B cell (primary cell): Measurements from ENCODE around the gene ARHGAP23. TPM values are rescaled to one million over a fixed set of nuclear protein-coding genes. Genes with fewer than 3 reads are reported as not detected.

ENCODE experiments used
- ATAC-seq: fragments of 200-7000 bp; cut with Tn5 transposase; one replicate; pipeline ENCODE4 v1.10.0; 2021; ENCODE audit warnings: low read depth, mild to moderate bottlenecking, moderate number of reproducible peaks, moderate library complexity
- CTCF ChIA-PET: fragments of 350-600 bp; sonication (Branson Sonifier 250); formaldehyde crosslinking; loops from one replicate; lab custom pipeline; 2021; ENCODE audit warnings: antibody characterized with exemption, inconsistent platforms; lab: Charles Lee
- POLR2A ChIA-PET: fragments of 350-600 bp; sonication (Branson Sonifier 250); formaldehyde crosslinking; loops from one replicate; lab custom pipeline; 2021; ENCODE audit warnings: antibody characterized with exemption; lab: Charles Lee
- DNase-seq: peaks from one replicate; pipeline ENCODE4 v3.0.0; 2013
- H2AFZ ChIP-seq: 2 replicates; pipeline ENCODE4 v1.6.1; 2012; ENCODE audit warnings: mild to moderate bottlenecking, low read depth, low read length; ENCODE audit not compliant: insufficient read depth, poor library complexity, severe bottlenecking
- H3K27ac ChIP-seq, 2 donors: 1 replicate in 1 of 2; 2 replicates in 1 of 2; pipeline ENCODE4 v1.5.1; 2012 to 2013; ENCODE audit warnings: low read length in 2 of 2, mild to moderate bottlenecking in 2 of 2, moderate library complexity in 1 of 2
- H3K27me3 ChIP-seq, 4 experiments: fragments of 200-600 bp in 1 of 4; sonication (generic) in 1 of 4; replicated peaks in 1 of 4; 1 replicate in 2 of 4; 2 replicates in 2 of 4; pipeline versions ENCODE4 v1.6.1 to v1.7.0; 2013 to 2016; ENCODE audit warnings: low read length in 3 of 4, mild to moderate bottlenecking in 2 of 4, mixed read lengths in 1 of 4, moderate library complexity in 1 of 4; ENCODE audit not compliant: insufficient read depth in 4 of 4, control insufficient read depth in 3 of 4; ENCODE audit errors: control extremely low read depth in 1 of 4
- H3K36me3 ChIP-seq, 2 experiments: replicated peaks in 1 of 2; 1 replicate in 1 of 2; 2 replicates in 1 of 2; pipeline versions ENCODE4 v1.6.1 to v1.7.1; 2013; ENCODE audit warnings: low read length in 1 of 2; ENCODE audit not compliant: insufficient read depth in 2 of 2, control insufficient read depth in 1 of 2; ENCODE audit errors: control extremely low read depth in 1 of 2, extremely low read depth in 1 of 2
- H3K4me1 ChIP-seq, 2 donors: fragments of 200-600 bp in 1 of 2; sonication (generic) in 1 of 2; 1 replicate in 1 of 2; 2 replicates in 1 of 2; pipeline versions ENCODE4 v1.5.1 to v1.6.1; 2013 to 2017; ENCODE audit warnings: low read length in 2 of 2; ENCODE audit not compliant: control insufficient read depth in 2 of 2, insufficient read depth in 2 of 2
- H3K4me2 ChIP-seq: replicated peaks from 2 replicates; pipeline ENCODE3; 2012; ENCODE audit warnings: mild to moderate bottlenecking, low read depth, low read length; ENCODE audit not compliant: poor library complexity, severe bottlenecking
- H3K4me3 ChIP-seq, 5 experiments: fragments of 200-600 bp in 1 of 5; sonication (generic) in 1 of 5; 1 replicate in 3 of 5; 2 replicates in 2 of 5; pipeline versions ENCODE4 v1.5.1 to v1.7.0; 2011 to 2016; ENCODE audit warnings: low read length in 4 of 5, mild to moderate bottlenecking in 4 of 5, low read depth in 2 of 5, control low read depth in 1 of 5, moderate library complexity in 1 of 5; ENCODE audit not compliant: insufficient read depth in 1 of 5; ENCODE audit errors: control extremely low read depth in 1 of 5, extremely low read depth in 1 of 5
- H3K79me2 ChIP-seq: fragments of 200-600 bp; sonication (generic); one replicate; pipeline ENCODE4 v1.6.0; 2016; ENCODE audit warnings: low read length; ENCODE audit not compliant: control insufficient read depth, insufficient read depth
- H3K9ac ChIP-seq: fragments of 200-600 bp; sonication (generic); 2 replicates; pipeline ENCODE4 v1.6.1; 2017; ENCODE audit warnings: mild to moderate bottlenecking, low read length, moderate library complexity
- H3K9me3 ChIP-seq, 3 donors: one replicate each; pipeline versions ENCODE4 v1.6.1 to v1.7.1; 2013; ENCODE audit warnings: low read length in 2 of 3; ENCODE audit not compliant: control insufficient read depth in 2 of 3, insufficient read depth in 1 of 3; ENCODE audit errors: control extremely low read depth in 1 of 3
- H4K20me1 ChIP-seq: 2 replicates; pipeline ENCODE4 v1.6.0; 2012; ENCODE audit warnings: mild to moderate bottlenecking, low read length; ENCODE audit not compliant: insufficient read depth, control insufficient read depth, poor library complexity, severe bottlenecking
- H3K27ac Mint-ChIP-seq: one replicate; pipeline ENCODE4 v1.8.0; 2021; ENCODE audit warnings: mixed read lengths
- H3K27me3 Mint-ChIP-seq: one replicate; pipeline ENCODE4 v1.8.0; 2021; ENCODE audit warnings: mixed read lengths
- H3K4me1 Mint-ChIP-seq: one replicate; pipeline ENCODE4 v1.8.0; 2021; ENCODE audit warnings: mixed read lengths
- H3K4me3 Mint-ChIP-seq: one replicate; pipeline ENCODE4 v1.8.0; 2021; ENCODE audit warnings: mixed read lengths
- H3K9me3 Mint-ChIP-seq: one replicate; pipeline ENCODE4 v1.8.0; 2022; ENCODE audit warnings: mixed read lengths; ENCODE audit not compliant: insufficient read depth
- EZH2 ChIP-seq: IDR thresholded peaks from 2 replicates; pipeline ENCODE4 v1.6.1; 2012; ENCODE audit warnings: borderline replicate concordance, low read depth, mild to moderate bottlenecking, moderate library complexity, low read length; ENCODE audit not compliant: insufficient read depth, poor library complexity, severe bottlenecking
- WGBS: methylation state at CpG from one replicate; pipeline ENCODE4 v1.1.5; 2013; ENCODE audit warnings: missing lambda C conversion rate; ENCODE audit not compliant: insufficient coverage; 5-methylcytosine and 5-hydroxymethylcytosine counted together
- intact Hi-C: fragments of 100-400 bp; cut with micrococcal nuclease; formaldehyde crosslinking; loops from one replicate; pipeline ENCODE4 v1.10.0; 2022
- polyA plus RNA-seq: library from polyadenylated mRNA; depleted of rRNA; stranded (reverse); fragments of >200 nt; gene quantifications from 2 replicates; pipeline ENCODE4 v1.2.3, GENCODE V29; 2012
- total RNA-seq, 2 donors: library from RNA; stranded (reverse); fragments of 120-200 nt in 1 of 2; gene quantifications; 1 replicate in 1 of 2; 2 replicates in 1 of 2; pipeline versions ENCODE4 v1.2.3 to v1.2.4, GENCODE V29; 2013 to 2022
- TF ChIP-seq, protein P1 (sequence below): fragments of 200-600 bp; IDR thresholded peaks from one replicate; pipeline ENCODE4 v1.8.0; 2022; ENCODE audit warnings: antibody characterized with exemption, mild to moderate bottlenecking

ARHGAP23 gene
- total and polyA plus RNA-seq, 2 donors (not counting 1 experiment from before 2014, with no cell fraction given), result 0.07 to 0.12 TPM

DNA sequence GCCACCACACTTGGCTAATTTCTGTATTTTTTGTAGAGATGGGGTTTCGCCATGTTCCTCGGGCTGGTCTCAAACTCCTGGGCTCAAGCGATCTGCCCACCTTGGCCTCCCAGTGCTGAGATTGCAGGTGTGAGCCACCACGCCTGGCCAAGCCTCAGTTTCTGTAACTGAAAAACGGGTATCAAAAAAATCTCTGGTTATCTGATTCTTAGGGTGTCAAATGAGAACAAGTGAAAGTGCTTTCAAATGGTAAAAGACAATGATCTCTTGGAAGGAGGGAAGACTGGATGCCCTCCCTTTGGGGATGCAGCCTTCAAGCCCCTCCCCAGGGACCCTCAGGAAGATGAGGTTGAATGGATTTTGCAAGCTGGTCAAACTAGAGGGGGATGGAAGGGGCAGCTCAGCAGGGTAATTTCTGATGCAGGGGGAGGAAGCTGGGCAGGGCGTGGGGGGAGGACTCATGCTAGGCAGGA, 22.3 kb downstream of the ARHGAP23 start:
- POLR2A ChIA-PET, result no interaction called here
- Histone ChIP-seq H3K27ac (no peak overlapping the region), H3K9ac (no peak overlapping the region), H3K9me3 (peaks cover 0 to 2% (median 0%) of the 10 kb centered on the region in 3 donors), H3K4me2 (no peak overlapping the region), H3K27me3 (peaks cover 0 to 30% (median 6%) of the 10 kb centered on the region in 4 experiments), H3K36me3 (no peaks in the 10 kb centered on the region), H3K79me2 (no peaks in the 10 kb centered on the region), H3K4me3 (no peak overlapping the region), H2AFZ (no peak overlapping the region), H4K20me1 (no peaks in the 10 kb centered on the region), H3K4me1 (no peaks in the 10 kb centered on the region)
- CTCF ChIA-PET, result interaction anchor here (1.2 kb wide), 1 partner anchor 18 kb away, joined by 3 read pairs; no protein-coding TSS in a partner anchor
- no peak for ATAC-seq
- DNase-seq, result no peak
- Mint-ChIP-seq H3K4me1 (peaks cover 13% of the 10 kb centered on the region), H3K4me3 (no peak overlapping the region), H3K27me3 (peaks cover 36% of the 10 kb centered on the region), H3K27ac (no peak overlapping the region), H3K9me3 (no peaks in the 10 kb centered on the region)
- intact Hi-C loops, result no loop called here
- WGBS, result 100% methylated on average over 5 of the region's 6 CpGs
- TF ChIP-seq EZH2, result no peak
- TF ChIP-seq, protein P1, sequence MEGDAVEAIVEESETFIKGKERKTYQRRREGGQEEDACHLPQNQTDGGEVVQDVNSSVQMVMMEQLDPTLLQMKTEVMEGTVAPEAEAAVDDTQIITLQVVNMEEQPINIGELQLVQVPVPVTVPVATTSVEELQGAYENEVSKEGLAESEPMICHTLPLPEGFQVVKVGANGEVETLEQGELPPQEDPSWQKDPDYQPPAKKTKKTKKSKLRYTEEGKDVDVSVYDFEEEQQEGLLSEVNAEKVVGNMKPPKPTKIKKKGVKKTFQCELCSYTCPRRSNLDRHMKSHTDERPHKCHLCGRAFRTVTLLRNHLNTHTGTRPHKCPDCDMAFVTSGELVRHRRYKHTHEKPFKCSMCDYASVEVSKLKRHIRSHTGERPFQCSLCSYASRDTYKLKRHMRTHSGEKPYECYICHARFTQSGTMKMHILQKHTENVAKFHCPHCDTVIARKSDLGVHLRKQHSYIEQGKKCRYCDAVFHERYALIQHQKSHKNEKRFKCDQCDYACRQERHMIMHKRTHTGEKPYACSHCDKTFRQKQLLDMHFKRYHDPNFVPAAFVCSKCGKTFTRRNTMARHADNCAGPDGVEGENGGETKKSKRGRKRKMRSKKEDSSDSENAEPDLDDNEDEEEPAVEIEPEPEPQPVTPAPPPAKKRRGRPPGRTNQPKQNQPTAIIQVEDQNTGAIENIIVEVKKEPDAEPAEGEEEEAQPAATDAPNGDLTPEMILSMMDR, result no peak

DNA sequence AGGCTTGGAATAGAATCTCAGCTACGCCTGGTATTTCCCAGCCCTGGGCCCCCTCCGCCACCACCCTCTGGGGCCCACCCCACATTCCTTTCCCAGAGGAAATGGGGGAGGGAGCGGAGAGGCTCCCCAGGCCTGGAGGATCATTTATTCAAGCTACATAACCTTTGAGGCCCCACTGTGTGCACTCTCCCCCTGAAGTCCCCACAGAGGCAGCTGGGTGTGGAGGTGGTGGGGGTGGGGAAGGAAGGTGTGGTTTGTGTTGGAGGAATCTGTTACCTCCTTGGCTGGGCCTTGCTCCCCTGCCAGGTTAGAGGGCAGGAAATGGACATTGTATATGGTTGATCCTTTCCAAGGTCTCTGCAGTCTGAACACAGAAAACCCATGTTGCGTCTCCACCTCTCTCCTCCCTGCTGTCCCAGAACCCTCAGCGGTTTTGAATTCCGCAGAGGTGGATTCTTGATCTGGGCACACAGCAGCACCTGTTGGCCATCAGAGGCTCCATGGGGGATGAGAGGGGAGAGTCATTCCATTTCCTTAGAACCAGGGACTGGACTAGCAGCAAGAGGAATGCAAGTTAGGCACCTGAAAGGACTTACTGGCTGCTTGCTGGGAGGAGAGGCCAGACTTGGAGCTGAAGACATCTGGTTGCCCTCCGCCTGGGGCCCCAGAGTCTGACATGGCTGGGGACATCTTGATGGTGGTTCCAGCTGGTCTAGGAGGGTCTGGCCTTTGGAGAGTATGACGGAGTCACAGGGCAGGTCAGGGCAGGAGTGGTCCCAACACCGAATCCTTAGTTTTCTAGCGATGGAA, 23.0 kb downstream of the ARHGAP23 start:
- Mint-ChIP-seq H3K27ac (no peak overlapping the region), H3K4me1 (peaks cover 13% of the 10 kb centered on the region), H3K4me3 (no peak overlapping the region), H3K27me3 (peaks cover 39% of the 10 kb centered on the region), H3K9me3 (no peaks in the 10 kb centered on the region)
- intact Hi-C loops, result no loop called here
- H3K4me2 ChIP-seq, result no peak overlapping the region
- DNase-seq (no peak), ATAC-seq (no peak)
- no peak overlapping the region for H3K27ac ChIP-seq
- no peaks in the 10 kb centered on the region for H3K4me1 ChIP-seq
- H3K27me3 ChIP-seq, result peaks cover 0 to 30% (median 6%) of the 10 kb centered on the region in 4 experiments
- POLR2A ChIA-PET, result no interaction called here
- H3K9me3 ChIP-seq, result peaks cover 0 to 2% (median 0%) of the 10 kb centered on the region in 3 donors
- no peak overlapping the region for H2AFZ ChIP-seq
- no peak overlapping the region for H3K9ac ChIP-seq
- H3K4me3 ChIP-seq, result no peak overlapping the region
- 66% methylated on average over 4 of the region's 10 CpGs for WGBS
- no peaks in the 10 kb centered on the region for H3K79me2 ChIP-seq
- CTCF ChIA-PET, result interaction anchor here (1.2 kb wide), 1 partner anchor 19 kb away, joined by 3 read pairs; no protein-coding TSS in a partner anchor
- no peak for TF ChIP-seq EZH2
- TF ChIP-seq, protein P1, result no peak
- H3K36me3 ChIP-seq, result no peaks in the 10 kb centered on the region
- no peaks in the 10 kb centered on the region for H4K20me1 ChIP-seq
